Measurements from ENCODE around the gene NKAIN1. TPM values are rescaled to one million over a fixed set of nuclear protein-coding genes. Genes with fewer than 3 reads are reported as not detected.

The NKAIN1 gene
- polyA plus RNA-seq, 1 experiment: 0.05 TPM

GRCh38 chr1:31219489-31219888 is 20.2 kb downstream of the NKAIN1 start:
- POLR2A ChIA-PET: no interaction called here

GRCh38 chr1:31218705-31219104 is 21.0 kb downstream of the NKAIN1 start:
- TF ChIP-seq, protein P1, sequence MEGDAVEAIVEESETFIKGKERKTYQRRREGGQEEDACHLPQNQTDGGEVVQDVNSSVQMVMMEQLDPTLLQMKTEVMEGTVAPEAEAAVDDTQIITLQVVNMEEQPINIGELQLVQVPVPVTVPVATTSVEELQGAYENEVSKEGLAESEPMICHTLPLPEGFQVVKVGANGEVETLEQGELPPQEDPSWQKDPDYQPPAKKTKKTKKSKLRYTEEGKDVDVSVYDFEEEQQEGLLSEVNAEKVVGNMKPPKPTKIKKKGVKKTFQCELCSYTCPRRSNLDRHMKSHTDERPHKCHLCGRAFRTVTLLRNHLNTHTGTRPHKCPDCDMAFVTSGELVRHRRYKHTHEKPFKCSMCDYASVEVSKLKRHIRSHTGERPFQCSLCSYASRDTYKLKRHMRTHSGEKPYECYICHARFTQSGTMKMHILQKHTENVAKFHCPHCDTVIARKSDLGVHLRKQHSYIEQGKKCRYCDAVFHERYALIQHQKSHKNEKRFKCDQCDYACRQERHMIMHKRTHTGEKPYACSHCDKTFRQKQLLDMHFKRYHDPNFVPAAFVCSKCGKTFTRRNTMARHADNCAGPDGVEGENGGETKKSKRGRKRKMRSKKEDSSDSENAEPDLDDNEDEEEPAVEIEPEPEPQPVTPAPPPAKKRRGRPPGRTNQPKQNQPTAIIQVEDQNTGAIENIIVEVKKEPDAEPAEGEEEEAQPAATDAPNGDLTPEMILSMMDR (IDR thresholded peaks at IDR 0.05; ENCODE audit: low read depth, low read length): no peak
- no peak overlapping the region for H3K27ac ChIP-seq (ENCODE audit: low read depth, low read length)
- no peaks in the 10 kb centered on the region for H3K9me3 ChIP-seq (ENCODE audit: control insufficient read depth, insufficient read depth, low read length)
- no peak overlapping the region for H3K4me3 ChIP-seq (ENCODE audit: low read depth, low read length)
- ChIA-PET POLR2A (no interaction called here), CTCF (no interaction called here)
- H3K27me3 ChIP-seq (ENCODE audit: control insufficient read depth, insufficient read depth, low read length): peaks cover 14% of the 10 kb centered on the region
- no peak for DNase-seq (ENCODE audit: low read depth, low spot score)

More at GRCh38 chr1:31219489-31219888, 20.2 kb downstream of the NKAIN1 start:
- no peak overlapping the region for H3K4me3 ChIP-seq (ENCODE audit: low read depth, low read length)
- no peak overlapping the region for H3K27ac ChIP-seq (ENCODE audit: low read depth, low read length)
- H3K9me3 ChIP-seq (ENCODE audit: control insufficient read depth, insufficient read depth, low read length): no peaks in the 10 kb centered on the region
- TF ChIP-seq, protein P1 (IDR thresholded peaks at IDR 0.05; ENCODE audit: low read depth, low read length): no peak
- DNase-seq (ENCODE audit: low read depth, low spot score): no peak
- peaks cover 14% of the 10 kb centered on the region for H3K27me3 ChIP-seq (ENCODE audit: control insufficient read depth, insufficient read depth, low read length)
- CTCF ChIA-PET: interaction anchor here (1.0 kb wide), 1 partner anchor 36 kb away, joined by 3 read pairs; no protein-coding TSS in a partner anchor

DNA sequence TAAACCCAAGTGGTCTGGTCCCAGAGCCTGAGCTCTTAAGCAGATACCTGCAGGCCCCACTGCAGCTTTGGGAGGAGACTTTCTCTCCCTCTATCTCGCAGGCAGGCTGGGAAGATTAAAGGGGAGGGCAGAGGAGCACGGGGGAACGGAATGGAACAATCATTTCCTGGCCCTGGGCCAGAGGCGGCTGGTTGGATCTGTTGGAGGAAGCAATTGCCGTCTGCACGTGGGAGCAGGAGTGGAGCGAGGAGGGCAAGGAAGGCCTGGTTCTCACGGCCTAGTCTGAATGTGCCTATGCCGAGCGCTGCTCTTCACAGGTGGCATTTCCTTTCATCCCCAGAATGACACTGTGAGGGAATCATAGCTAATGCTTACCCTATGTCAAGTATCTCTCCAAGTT is 23.7 kb downstream of the NKAIN1 start:
- Histone ChIP-seq H3K4me3 (ENCODE audit: low read depth, low read length) (no peak overlapping the region), H3K27me3 (ENCODE audit: control insufficient read depth, insufficient read depth, low read length) (peaks cover 9% of the 10 kb centered on the region), H3K9me3 (ENCODE audit: control insufficient read depth, insufficient read depth, low read length) (no peaks in the 10 kb centered on the region; the same call in 1 of the 2 replicates), H3K27ac (ENCODE audit: low read depth, low read length) (no peak overlapping the region)
- POLR2A ChIA-PET: no interaction called here
- no peak for DNase-seq (ENCODE audit: low read depth, low spot score)
- TF ChIP-seq, protein P1 (IDR thresholded peaks at IDR 0.05; ENCODE audit: low read depth, low read length): no peak
- CTCF ChIA-PET: no interaction called here

- peaks cover 9% of the 10 kb centered on the region for H3K27me3 ChIP-seq (ENCODE audit: control insufficient read depth, insufficient read depth, low read length)
- ChIA-PET CTCF (no interaction called here), POLR2A (no interaction called here)
- no peak overlapping the region for H3K27ac ChIP-seq (ENCODE audit: low read depth, low read length)
- DNase-seq (ENCODE audit: low read depth, low spot score): no peak
- TF ChIP-seq, protein P1 (IDR thresholded peaks at IDR 0.05; ENCODE audit: low read depth, low read length): no peak
- H3K9me3 ChIP-seq (ENCODE audit: control insufficient read depth, insufficient read depth, low read length): peaks cover 5% of the 10 kb centered on the region; the same call in 1 of the 2 replicates
- H3K4me3 ChIP-seq (ENCODE audit: low read depth, low read length): no peak overlapping the region
Measured at GRCh38 chr1:31215065-31215570, 24.6 kb downstream of the NKAIN1 start.

- POLR2A ChIA-PET: no interaction called here
- H3K27me3 ChIP-seq (ENCODE audit: control insufficient read depth, insufficient read depth, low read length): peaks cover 9% of the 10 kb centered on the region
- TF ChIP-seq, protein P1 (IDR thresholded peaks at IDR 0.05; ENCODE audit: low read depth, low read length): no peak
- CTCF ChIA-PET: interaction anchor here (0.9 kb wide), 1 partner anchor 22 kb away, joined by 3 read pairs; no protein-coding TSS in a partner anchor
- H3K9me3 ChIP-seq (ENCODE audit: control insufficient read depth, insufficient read depth, low read length): peaks cover 5% of the 10 kb centered on the region; the same call in 1 of the 2 replicates
- DNase-seq (ENCODE audit: low read depth, low spot score): no peak
- no peak overlapping the region for H3K27ac ChIP-seq (ENCODE audit: low read depth, low read length)
- no peak overlapping the region for H3K4me3 ChIP-seq (ENCODE audit: low read depth, low read length)
Measured at GRCh38 chr1:31214316-31215064, 25.2 kb downstream of the NKAIN1 start.

All from AG04450 (cell line).